Measurements from ENCODE around the gene MTPN. TPM values are rescaled to one million over a fixed set of nuclear protein-coding genes. Genes with fewer than 3 reads are reported as not detected.

Gene MTPN
- total and polyA plus RNA-seq, 8 donors: 106 to 130 (median 122) TPM

GRCh38 chr7:135932131-135932530 is 45.0 kb downstream of the MTPN start:
- H3K4me3 ChIP-seq: no peak overlapping the region
- no peak for ATAC-seq
- peaks cover 0 to 32% of the 10 kb centered on the region in 2 donors for H3K4me1 ChIP-seq
- H3K27me3 ChIP-seq: no peaks in the 10 kb centered on the region
- no peaks in the 10 kb centered on the region for H3K9me3 ChIP-seq
- TF ChIP-seq, protein P1, sequence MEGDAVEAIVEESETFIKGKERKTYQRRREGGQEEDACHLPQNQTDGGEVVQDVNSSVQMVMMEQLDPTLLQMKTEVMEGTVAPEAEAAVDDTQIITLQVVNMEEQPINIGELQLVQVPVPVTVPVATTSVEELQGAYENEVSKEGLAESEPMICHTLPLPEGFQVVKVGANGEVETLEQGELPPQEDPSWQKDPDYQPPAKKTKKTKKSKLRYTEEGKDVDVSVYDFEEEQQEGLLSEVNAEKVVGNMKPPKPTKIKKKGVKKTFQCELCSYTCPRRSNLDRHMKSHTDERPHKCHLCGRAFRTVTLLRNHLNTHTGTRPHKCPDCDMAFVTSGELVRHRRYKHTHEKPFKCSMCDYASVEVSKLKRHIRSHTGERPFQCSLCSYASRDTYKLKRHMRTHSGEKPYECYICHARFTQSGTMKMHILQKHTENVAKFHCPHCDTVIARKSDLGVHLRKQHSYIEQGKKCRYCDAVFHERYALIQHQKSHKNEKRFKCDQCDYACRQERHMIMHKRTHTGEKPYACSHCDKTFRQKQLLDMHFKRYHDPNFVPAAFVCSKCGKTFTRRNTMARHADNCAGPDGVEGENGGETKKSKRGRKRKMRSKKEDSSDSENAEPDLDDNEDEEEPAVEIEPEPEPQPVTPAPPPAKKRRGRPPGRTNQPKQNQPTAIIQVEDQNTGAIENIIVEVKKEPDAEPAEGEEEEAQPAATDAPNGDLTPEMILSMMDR (IDR thresholded peaks at IDR 0.05): no peak
- peaks cover 0 to 24% of the 10 kb centered on the region in 2 donors for H3K36me3 ChIP-seq
- intact Hi-C loops (cut with DNase I): no loop called here
- no peak for DNase-seq
- peak overlapping the region in 1 of 2 donors; percentile 40 for H3K27ac ChIP-seq

- TF ChIP-seq, protein P1 (IDR thresholded peaks at IDR 0.05): no peak
- peak overlapping the region in 1 of 2 donors; percentile 40 for H3K27ac ChIP-seq
- no peaks in the 10 kb centered on the region for H3K27me3 ChIP-seq
- H3K36me3 ChIP-seq: peaks cover 0 to 31% of the 10 kb centered on the region in 2 donors
- ATAC-seq (no peak), DNase-seq (no peak)
- H3K4me1 ChIP-seq: peaks cover 0 to 32% of the 10 kb centered on the region in 2 donors
- H3K4me3 ChIP-seq: no peak overlapping the region
- intact Hi-C loops (cut with DNase I): no loop called here
- no peaks in the 10 kb centered on the region for H3K9me3 ChIP-seq
Measured at GRCh38 chr7:135930565-135931461, 46.3 kb downstream of the MTPN start.

GRCh38 chr7:135929722-135930141 is 47.4 kb downstream of the MTPN start:
- Histone ChIP-seq H3K36me3 (peaks cover 0 to 31% of the 10 kb centered on the region in 2 donors), H3K9me3 (no peaks in the 10 kb centered on the region), H3K27ac (no peak overlapping the region), H3K4me3 (no peak overlapping the region), H3K4me1 (peaks cover 0 to 32% of the 10 kb centered on the region in 2 donors), H3K27me3 (no peaks in the 10 kb centered on the region)
- TF ChIP-seq, protein P1 (IDR thresholded peaks at IDR 0.05): no peak
- ATAC-seq (no peak), DNase-seq (no peak)
- intact Hi-C loops (cut with DNase I): no loop called here

DNA sequence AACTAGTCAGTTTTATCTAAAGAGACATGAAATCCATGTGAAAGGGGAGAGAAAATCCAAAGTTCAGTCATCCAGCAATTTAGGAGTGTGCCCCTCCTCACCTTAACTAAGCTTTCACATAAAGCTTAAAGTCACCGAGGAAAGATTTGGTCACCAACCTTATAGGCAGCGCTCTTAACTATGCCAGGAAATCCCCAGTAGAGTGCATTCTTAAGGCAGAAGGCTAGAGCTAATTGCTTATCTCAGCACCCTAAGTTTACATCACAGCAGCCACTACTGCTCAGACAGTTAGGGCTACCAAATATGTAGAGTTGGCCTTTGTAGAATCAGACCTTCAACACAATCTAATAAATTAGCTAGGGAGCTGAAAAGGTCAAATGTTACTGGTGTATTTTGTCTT is 47.9 kb downstream of the MTPN start:
- no peaks in the 10 kb centered on the region for H3K27me3 ChIP-seq
- H3K36me3 ChIP-seq: peaks cover 0 to 31% of the 10 kb centered on the region in 2 donors
- no peak overlapping the region for H3K27ac ChIP-seq
- no peak overlapping the region for H3K4me3 ChIP-seq
- no peaks in the 10 kb centered on the region for H3K9me3 ChIP-seq
- no peak for DNase-seq
- TF ChIP-seq, protein P1 (IDR thresholded peaks at IDR 0.05): no peak
- peaks cover 0 to 34% of the 10 kb centered on the region in 2 donors for H3K4me1 ChIP-seq
- intact Hi-C loops (cut with DNase I): no loop called here
- ATAC-seq: no peak

- Histone ChIP-seq H3K4me1 (peaks cover 0 to 40% of the 10 kb centered on the region in 2 donors), H3K27ac (no peak overlapping the region), H3K27me3 (no peaks in the 10 kb centered on the region), H3K36me3 (peaks cover 0 to 31% of the 10 kb centered on the region in 2 donors), H3K4me3 (no peak overlapping the region), H3K9me3 (no peaks in the 10 kb centered on the region)
- no peak for DNase-seq
- intact Hi-C loops (cut with DNase I): no loop called here
- TF ChIP-seq, protein P1 (IDR thresholded peaks at IDR 0.05): no peak
- ATAC-seq: no peak
Measured at GRCh38 chr7:135928136-135928535, 49.0 kb downstream of the MTPN start.
